HuH-7 (cell line): ENCODE measurements around the gene CDK2.
"Not testable (repeated sequence)": the region's sequence is repeated elsewhere in the genome, so short reads cannot be mapped to it uniquely, and the experiment has no call there.

Source experiments
- DNase-seq: peaks from one replicate; pipeline ENCODE4 v3.0.0; 2011; ENCODE audit warnings: low spot score

The CDK2 gene

GRCh38 chr12:55966408-55967281 lies at the start of gene CDK2:
TSS of gene CDK2 (plus strand) at chr12:55966830. CDS start at chr12:55967009, 179 bp downstream.
- peak; percentile 87 for DNase-seq

GRCh38 chr12:55919032-55919431 lies 47.6 kb upstream of the CDK2 start:
- DNase-seq = not testable (repeated sequence)

GRCh38 chr12:55922126-55922525 lies 44.5 kb upstream of the CDK2 start:
- DNase-seq = no peak

- not testable (repeated sequence) for DNase-seq
Observed at GRCh38 chr12:55923648-55924047, 43.0 kb upstream of the CDK2 start.

- DNase-seq = no peak
Observed at GRCh38 chr12:55925371-55925770, 41.3 kb upstream of the CDK2 start.

- no peak for DNase-seq
Observed at GRCh38 chr12:55925870-55926737, 40.5 kb upstream of the CDK2 start.

GRCh38 chr12:55926738-55927587 lies 39.7 kb upstream of the CDK2 start:
- peak; percentile 96 for DNase-seq

- peak; percentile 94 for DNase-seq
Observed at GRCh38 chr12:55927588-55928502, 38.8 kb upstream of the CDK2 start, which contains the start of gene PYM1. TSS of gene PYM1 (minus strand) at chr12:55927894. CDS start at chr12:55927761, 133 bp downstream.

GRCh38 chr12:55929306-55929791 lies 37.3 kb upstream of the CDK2 start:
- no peak for DNase-seq

- peak; percentile 84 for DNase-seq
Observed at GRCh38 chr12:55930771-55931316, 35.8 kb upstream of the CDK2 start, which contains the start of gene DGKA. TSS of gene DGKA (plus strand) at chr12:55931162. CDS start at chr12:55936504, 5,342 bp downstream.

GRCh38 chr12:55931317-55931779 lies 35.3 kb upstream of the CDK2 start:
- peak; percentile 32 for DNase-seq

- DNase-seq = peak; percentile 74
Observed at GRCh38 chr12:55931780-55932550, 34.7 kb upstream of the CDK2 start.

- peak; percentile 42 for DNase-seq
Observed at GRCh38 chr12:55932551-55932910, 34.1 kb upstream of the CDK2 start.

GRCh38 chr12:55933169-55933798 lies 33.3 kb upstream of the CDK2 start:
- no peak for DNase-seq

- DNase-seq = no peak
Observed at GRCh38 chr12:55933799-55934742, 32.6 kb upstream of the CDK2 start.

- DNase-seq = no peak
Observed at GRCh38 chr12:55934773-55935172, 31.9 kb upstream of the CDK2 start.

- DNase-seq = no peak
Observed at GRCh38 chr12:55935738-55936151, 30.9 kb upstream of the CDK2 start.

GRCh38 chr12:55937981-55938380 lies 28.6 kb upstream of the CDK2 start:
- no peak for DNase-seq
